SK-N-SH (cell line): ENCODE measurements around the gene GPR89B.

Experiments
- CTCF ChIP-seq: fragments of 200-600 bp; sonication (generic); IDR thresholded peaks from 2 replicates; pipeline ENCODE4 v1.6.1; 2017; ENCODE audit warnings: antibody characterized with exemption, mild to moderate bottlenecking, moderate library complexity
- EP300 ChIP-seq, 2 experiments: IDR thresholded peaks; 2 replicates each; pipeline versions ENCODE4 v1.4.0 to v1.6.1; 2012; ENCODE audit warnings: borderline replicate concordance in 1 of 2, low read depth in 1 of 2, low read length in 1 of 2
- POLR2AphosphoS5 ChIP-seq: IDR thresholded peaks from 2 replicates; pipeline ENCODE4 v1.6.1; 2012; ENCODE audit warnings: low read depth, low read length
- YY1 ChIP-seq: IDR thresholded peaks from 2 replicates; pipeline ENCODE4 v1.4.0; 2012; ENCODE audit warnings: low read depth, mild to moderate bottlenecking

- no peak for TF ChIP-seq CTCF
- no peak for TF ChIP-seq EP300 (IDR thresholded peaks at IDR 0.05; ENCODE audit: borderline replicate concordance in 1 of 2, low read depth in 1 of 2, low read length in 1 of 2)
- TF ChIP-seq YY1: no peak
- TF ChIP-seq POLR2AphosphoS5: no peak
Observed at GRCh38 chr1:147907786-147908509, 20.3 kb upstream of the GPR89B start.
